HG03175 (cell line): ENCODE data around the gene SLC6A3.
A peak's percentile ranks its signal among the peaks of the same experiment; 100 is the strongest.

ENCODE experiments used
- ATAC-seq: cut with Tn5 transposase; IDR thresholded peaks from one replicate; pipeline ENCODE4 v1.9.1; 2021; ENCODE audit warnings: mild to moderate bottlenecking, moderate library complexity; ENCODE audit not compliant: unreplicated experiment

The SLC6A3 gene

GRCh38 chr5:1390861-1391600, 54.2 kb downstream of the SLC6A3 start:
- no peak for ATAC-seq

DNA sequence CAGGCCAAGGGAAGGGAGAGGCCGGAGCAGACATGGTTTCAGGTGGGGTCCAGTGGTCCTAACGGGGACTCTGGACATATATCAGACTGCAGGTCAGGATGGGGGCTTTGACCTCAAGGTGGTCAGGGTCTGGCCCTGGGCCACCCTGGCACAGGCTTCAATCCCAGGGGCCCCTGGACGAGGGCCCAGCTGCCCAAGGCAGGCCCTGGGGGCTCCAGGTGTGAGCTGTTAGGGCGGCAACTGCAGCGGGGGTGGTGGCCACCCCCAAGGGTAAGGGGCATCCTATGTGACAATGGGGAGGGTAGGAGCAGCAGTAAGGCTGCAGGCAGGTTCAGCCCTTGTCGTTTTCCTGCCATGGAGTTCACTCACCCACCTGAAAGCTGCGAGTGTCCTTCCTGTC, 54.9 kb downstream of the SLC6A3 start:
- no peak for ATAC-seq

DNA sequence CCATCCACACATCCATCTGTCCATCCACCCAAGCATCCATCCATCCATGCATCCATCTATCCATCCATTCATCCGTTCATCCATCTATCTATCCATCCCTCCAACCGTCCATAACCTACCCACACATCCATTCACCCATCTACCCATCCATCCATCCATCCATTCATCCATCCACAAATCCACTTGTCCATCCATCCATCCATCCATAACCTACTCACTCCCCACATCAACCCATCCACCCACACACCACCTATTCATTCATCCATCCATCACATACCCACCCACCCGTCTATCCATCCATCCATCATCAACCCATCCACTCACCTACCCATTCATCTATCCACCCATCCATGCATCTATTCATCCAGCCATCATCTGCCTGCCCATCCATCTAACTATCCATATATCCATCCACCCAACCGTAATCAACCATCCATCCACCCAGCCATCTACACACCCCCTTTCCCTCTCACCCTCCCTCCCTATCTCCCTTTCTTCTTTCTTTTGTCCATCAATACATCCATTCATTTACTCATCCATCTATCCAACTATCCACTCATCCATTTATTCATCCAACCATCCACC, 56.8 kb downstream of the SLC6A3 start:
- no peak for ATAC-seq

GRCh38 chr5:1387876-1388275, 57.4 kb downstream of the SLC6A3 start:
- no peak for ATAC-seq

DNA sequence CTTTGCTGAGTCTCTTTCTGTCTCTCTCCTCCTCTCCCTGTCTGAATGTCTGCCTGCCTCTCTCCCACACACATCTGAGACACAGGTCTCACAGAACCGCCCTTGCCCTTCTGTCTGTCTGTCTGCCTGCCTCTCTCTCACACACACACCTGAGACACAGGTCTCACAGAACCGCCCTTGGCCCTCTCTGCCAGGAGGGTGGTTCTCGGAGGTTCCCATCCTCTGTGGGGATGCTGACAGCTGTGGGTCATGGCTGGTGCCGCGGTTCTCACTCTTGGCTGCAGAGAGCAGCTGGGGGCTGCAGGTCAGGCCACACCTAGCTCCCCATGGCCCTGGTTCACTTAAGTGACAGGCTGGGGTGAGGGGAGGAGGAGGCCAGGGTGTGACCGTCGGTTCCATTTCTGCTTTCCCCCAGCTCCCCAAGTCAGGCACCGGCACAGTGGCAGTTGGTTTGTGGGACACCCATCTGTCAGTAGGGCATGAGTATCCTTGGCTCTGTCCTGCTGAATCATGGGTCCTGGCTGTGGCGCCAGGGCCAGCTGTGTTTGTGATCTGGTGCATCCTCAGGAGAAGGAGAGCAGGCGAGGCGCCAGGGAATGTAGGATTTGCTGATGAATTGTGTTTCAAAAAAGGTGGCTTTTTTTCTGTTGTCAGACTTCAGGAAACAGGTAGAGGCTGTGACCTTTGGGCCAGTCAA, 58.0 kb downstream of the SLC6A3 start:
- no peak for ATAC-seq

DNA sequence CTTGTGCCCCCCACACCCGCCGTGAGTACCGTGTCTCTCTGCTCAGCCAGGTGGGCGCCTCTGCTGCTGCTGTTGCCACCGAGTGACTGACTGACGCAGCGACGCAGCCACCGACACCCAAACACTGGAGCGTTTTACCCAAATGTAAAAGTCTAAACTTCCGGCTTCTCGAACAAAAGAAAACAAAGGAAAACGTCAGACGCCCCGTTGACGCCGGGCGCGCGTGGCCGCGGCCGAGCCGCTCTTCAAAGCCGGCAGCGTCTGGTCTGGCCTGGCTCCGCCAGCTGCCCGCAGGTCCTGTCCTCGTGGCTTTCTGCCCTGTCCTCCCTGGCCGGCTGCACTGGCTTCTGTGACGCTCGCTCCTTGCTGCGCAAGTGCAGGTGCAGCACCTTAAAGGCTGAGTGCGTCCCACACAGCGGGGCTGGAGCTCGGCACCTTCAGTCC, 58.9 kb downstream of the SLC6A3 start:
- ATAC-seq, result peak; percentile 48

DNA sequence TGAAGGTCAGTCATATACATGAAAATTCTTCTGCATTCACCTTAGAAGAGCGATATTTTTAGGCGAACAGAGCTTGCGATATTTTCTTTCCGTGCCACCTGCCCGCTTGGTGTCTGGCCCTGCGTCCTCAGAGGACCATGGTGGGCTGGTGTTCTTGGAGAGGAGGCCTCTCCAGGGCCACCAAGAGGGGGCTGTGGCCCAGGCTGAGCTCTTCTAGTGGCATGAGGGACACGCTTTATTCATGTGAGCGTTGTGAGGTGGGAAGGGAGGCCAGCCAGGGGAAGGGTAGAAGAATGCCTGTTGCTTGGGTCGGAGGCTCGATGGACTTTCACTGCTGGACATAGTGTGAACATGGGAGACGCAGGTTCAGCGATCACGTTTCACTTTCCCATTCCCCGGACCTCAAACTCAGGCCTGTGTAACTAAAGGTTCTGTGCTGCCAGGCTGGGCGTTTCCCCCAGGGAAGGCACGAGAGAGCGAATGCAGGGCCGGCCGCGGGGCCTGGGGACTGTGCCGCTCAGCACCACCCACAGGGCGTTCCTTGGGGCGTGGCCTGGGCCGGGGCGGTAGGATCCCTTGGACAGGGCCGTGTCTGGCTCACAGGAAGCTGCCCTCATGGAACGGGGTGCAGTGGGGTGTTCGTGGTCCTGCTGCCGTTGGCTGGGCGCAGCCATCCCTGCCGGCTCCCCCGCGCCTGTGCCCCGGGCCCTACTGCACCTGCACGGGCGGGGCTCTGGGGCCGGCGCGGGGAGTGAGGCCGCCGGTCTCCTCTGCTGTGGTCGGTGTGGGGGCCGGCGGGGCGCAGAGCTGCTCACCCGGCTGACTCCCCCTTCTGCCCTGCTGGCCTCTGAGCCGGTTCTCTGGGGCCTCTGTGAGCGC, 59.6 kb downstream of the SLC6A3 start:
- ATAC-seq, result peak; percentile 92

- no peak for ATAC-seq
Observed at GRCh38 chr5:1384521-1384920, 60.7 kb downstream of the SLC6A3 start.

DNA sequence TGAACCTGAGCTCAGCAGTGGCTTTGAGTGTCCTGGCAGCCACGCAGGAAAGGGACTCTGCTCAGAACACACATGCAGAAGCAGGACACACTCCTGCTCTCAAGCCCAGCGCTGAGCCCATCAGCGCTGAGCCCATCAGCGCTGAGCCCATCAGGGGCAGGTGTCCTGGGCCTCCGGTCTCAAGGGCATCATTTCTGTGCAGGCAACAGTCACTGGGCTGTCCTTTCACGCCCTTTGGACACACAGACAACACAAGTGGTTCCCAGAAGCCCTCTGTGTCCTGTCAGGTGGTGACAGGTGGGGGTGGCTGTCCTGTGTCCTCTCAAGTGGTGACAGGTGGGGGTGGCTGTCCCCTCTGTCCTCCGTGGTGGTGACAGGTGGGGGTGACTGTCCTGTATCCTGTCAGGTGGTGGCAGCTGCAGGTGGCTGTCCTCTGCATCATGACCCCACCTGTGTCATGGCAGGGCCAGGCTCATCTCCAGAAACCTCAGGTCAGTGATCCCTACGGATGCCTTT, 61.3 kb downstream of the SLC6A3 start:
- ATAC-seq, result no peak

GRCh38 chr5:1383344-1383743, 61.9 kb downstream of the SLC6A3 start:
- no peak for ATAC-seq

GRCh38 chr5:1382248-1382700, 63.0 kb downstream of the SLC6A3 start:
- no peak for ATAC-seq

GRCh38 chr5:1381370-1382247, 63.6 kb downstream of the SLC6A3 start:
- ATAC-seq, result no peak

GRCh38 chr5:1380910-1381309, 64.3 kb downstream of the SLC6A3 start:
- no peak for ATAC-seq

DNA sequence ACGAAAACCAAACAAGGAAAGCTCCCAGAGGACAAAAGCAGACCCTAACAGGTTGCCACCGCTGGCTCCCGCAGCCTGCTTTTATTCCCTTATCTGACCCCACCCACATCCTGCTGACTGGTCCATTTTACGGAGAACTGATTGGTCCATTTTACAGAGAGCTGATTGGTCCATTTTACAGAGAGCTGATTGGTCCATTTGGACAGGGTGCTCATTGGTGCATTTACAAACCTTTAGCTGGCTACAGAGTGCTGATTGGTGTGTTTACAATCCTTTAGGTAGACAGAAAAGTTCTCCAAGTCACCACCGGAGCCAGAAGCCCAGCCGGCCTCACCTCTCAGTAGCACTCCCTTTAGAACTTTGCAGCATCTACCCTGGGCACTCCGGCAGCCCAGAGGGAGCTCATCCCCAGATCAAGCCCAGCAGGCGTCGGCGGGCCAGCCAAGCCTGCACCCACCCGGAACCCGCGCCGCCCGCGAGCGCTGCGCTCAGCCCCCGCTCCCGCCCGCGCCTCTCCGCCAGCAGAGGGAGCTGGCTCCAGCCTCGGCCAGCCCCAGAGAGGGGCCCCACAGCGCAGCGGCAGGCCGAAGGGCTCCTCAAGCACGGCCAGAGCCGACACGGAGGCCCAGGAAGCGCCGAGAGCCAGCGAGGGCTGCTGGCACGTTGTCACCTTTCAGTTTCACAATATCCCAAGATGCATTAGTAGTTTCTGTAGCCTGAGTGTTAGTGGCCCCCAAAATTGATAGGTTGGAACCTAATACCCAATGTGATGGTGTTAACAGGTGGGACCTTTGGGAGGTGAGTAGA, 65.0 kb downstream of the SLC6A3 start:
- peak; percentile 94 for ATAC-seq

- no peak for ATAC-seq
Observed at GRCh38 chr5:1378866-1379659, 66.2 kb downstream of the SLC6A3 start.

DNA sequence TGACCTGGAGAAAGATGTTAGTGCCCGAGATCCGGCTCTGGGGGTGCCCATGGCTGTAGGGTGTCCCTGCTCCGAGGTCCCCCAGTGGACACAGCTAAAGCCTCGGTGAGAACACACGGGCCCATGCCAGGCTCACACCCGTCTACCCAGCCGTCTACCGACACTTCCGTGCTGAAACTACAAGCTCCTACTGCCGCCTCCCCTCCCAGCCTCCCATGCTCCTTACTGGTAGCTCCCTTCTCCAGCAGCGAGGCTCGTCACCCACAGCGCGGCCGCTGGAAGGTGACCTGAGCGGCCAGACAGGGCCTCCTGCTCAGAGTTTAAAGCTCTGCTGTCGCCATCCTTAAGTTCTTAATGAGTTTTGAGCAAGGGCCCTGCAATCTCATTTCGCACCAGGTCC, 67.1 kb downstream of the SLC6A3 start:
- ATAC-seq, result no peak

DNA sequence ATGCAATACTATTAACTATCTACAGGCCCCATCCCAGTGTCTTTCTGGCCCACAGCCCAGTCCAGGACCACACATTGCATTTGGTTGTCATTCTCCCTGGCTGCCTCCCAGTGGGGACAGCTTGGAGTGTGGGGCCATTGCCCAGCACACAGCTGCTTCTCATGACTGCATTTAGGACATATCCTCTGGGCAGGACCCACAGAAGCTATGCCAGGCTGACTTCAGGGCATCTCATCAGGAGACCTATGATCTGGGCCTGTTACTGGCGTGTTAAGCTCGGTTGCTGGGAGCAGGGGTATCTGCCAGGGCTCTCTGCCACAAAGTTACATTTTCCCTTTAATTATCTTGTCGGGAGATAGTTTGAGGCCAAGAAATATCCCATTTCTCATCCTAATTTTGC, 68.3 kb downstream of the SLC6A3 start:
- no peak for ATAC-seq
